ENCODE measurements around the gene ZNF423.
"Not testable (repeated sequence)": the region's sequence is repeated elsewhere in the genome, so short reads cannot be mapped to it uniquely, and the experiment has no call there.

ZNF423 gene

DNA sequence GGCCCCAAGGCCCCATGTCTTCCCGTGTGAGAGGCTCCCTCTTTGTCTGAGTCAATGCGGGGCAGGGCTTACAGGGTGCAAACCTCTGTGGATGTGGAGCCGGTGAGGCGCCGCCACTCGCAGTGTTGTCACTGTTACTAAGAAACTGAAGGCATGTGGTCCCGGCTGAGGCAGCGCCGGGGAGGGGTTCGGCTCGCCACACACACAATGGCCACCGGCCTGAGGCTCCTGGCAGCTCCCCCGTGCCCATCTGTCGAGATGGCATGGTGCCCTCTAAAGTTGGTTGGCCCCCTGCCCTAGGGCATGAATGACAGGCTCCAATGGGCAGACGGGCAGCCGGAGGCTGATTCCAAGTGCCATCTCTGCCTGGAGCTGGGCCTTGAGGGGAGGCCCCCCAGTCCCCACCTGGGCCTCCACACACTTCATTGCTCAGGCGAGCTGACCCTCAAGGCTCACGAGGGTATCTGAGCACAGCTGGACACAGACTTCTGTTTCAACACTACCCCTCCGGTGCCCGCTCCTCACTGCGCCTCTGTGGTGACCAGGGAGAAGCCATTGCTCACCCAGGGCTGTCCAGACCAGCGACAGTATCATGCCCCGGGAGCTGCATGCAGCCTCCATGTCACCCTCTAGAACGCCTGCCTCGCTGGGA lies 345.1 kb downstream of the ZNF423 start:
- no peak overlapping the region for H3K27ac ChIP-seq
- no peak for TF ChIP-seq CTCF (conservative IDR thresholded peaks at IDR 0.05)

DNA sequence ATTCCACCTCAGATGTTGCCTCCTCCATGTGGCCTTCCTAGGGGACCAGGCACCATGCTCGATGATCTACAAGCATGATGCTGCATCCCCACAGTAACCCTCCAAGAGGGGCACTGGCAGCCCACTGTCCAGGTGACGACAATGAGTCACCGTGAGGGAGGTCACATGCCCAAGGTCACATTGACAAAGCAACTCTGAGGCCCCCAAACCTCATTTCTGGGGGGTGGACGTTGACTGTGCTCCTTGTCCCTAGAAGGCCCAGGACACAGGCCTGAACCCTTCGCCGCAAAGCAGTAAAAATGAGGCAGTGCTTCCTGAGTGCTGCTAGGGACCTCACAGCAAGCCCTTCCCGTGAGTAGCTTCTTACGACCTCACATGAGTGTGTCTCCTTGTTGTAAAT lies 345.8 kb downstream of the ZNF423 start:
- H3K27ac ChIP-seq: no peak overlapping the region
- no peak for TF ChIP-seq CTCF (conservative IDR thresholded peaks at IDR 0.05)

DNA sequence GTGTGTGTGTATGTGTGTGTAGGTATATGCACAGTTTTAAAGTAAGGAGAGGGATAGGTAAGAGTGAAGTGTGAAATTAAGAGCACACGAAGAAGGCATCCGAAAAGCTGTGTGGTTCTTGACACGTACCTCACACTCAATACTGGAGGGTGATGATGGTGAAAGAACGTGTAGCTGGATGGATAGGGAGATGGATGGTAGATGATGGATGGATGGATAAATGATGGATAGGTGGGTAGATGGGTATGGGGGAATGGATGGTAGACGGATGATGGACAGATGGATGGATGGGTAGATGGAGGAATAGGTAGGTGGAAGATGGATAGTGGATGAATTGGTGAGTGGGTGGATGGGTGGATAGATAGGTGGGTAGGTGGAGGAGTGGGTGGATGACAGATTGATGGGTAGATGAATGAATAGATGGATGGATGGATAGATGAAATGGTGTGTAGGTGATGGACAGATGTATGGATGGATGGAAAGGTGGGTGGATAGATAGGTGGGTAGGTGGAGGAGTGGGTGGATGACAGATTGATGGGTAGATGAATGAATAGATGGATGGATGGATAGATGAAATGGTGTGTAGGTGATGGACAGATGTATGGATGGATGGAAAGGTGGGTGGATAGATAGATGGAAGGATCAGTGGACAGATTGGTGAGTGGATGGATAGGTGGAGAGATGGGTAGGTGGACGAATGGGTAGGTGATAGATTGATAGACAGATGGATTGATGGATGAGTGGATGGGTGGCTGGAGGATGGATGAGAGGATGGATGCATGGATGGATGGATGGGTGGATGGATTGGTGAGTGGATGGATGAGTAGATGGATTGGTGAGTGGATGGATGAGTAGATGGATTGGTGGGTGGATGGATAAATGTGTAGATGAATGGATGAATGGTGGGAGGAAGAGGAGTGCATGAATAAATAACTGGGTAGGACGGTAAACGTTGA lies 349.6 kb downstream of the ZNF423 start:
- H3K27ac ChIP-seq: not testable (repeated sequence)

GRCh38 chr16:49505556-49505955 lies 350.4 kb downstream of the ZNF423 start:
- TF ChIP-seq CTCF (conservative IDR thresholded peaks at IDR 0.05): no peak
- no peak overlapping the region for H3K27ac ChIP-seq

DNA sequence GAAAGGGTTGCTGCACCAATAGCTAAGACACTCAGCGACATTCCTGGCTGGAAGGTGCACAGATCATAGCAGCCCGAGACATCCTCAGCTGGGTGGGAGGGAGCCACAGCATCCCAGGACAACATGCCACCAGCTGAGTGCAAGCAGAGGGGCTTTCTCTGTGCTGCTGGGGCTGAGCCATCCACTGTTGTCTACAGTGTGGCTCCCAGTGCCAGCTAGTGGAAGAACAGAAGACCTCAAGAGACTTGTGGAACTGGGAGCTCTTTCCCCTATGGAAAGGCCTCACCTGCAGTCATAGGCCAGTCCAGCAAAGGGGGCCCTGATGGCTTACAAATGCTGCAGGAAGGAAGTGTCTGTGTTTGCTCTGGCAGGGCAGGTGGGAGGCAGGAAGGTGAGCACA lies 351.3 kb downstream of the ZNF423 start:
- peak overlapping the region; percentile 18; the same call in 1 of the 2 replicates for H3K27ac ChIP-seq
- TF ChIP-seq CTCF (conservative IDR thresholded peaks at IDR 0.05): no peak

DNA sequence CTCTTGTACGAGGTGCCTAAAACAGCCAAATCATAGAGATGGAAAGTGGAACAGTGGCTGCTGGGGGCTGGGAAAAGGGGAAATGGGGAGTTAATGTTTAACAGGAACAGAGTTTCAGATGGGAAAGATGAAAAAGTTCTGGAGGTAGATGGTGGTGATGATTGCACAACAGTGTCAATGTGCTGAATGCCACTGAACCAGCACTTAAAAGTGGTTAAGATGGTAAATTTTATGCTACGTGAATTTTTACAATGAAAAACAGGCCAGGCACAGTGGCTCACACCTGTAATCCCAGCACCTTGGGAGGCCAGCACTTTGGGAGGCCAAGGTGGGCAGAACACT lies 351.9 kb downstream of the ZNF423 start:
- TF ChIP-seq CTCF (conservative IDR thresholded peaks at IDR 0.05): no peak
- no peak overlapping the region for H3K27ac ChIP-seq

- H3K27ac ChIP-seq: no peak overlapping the region
- TF ChIP-seq CTCF (conservative IDR thresholded peaks at IDR 0.05): no peak
These were observed 352.5 kb downstream of the ZNF423 start for GRCh38 chr16:49503256-49504022.

Measured in VCaP (cell line).